ENCODE measurements around the gene FOLR1.

FOLR1 gene

DNA sequence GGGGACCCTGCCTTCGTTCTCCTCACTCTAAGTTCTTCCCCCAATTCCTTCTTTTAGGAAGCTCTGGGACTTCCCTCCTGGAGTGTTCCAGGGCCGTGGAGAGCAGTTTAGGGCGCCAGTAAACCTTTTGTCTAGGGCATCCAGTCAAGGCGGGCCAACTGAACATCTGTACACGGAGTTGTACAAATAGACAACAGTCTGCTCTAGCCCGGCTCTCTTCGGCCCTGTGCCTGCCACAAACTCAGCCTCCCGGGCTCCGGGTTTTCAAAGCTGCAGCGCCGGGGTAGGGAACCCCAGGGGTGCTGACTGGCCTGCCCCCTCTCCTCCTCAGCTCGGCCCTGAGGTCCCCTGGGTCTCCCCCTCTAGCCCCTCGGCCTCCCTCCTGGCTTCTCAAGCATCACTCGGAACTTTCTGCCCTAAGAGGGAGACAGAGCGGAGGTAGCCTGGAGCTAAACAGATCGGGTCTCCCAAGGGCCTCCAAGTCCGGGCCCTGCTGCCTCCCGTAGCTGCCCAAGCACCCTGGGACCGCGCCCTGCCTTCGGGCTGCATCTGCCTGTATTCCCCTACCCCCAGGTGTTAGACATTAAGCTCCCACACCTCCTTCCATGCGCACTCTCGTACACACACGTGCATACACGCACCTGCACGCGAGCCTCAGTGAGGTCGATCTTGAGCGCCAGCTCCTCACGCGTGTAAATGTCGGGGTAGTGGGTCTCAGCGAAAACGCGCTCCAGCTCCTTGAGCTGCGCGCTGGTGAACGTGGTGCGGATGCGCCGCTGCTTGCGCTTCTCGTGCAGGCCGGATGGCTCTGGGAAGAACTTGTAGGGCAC, 48.7 kb downstream of the FOLR1 start:
- peak overlapping the region; percentile 40 to 48 for H3K4me3 ChIP-seq (ENCODE audit: low read depth in 1 of 2, low read length in 2 of 2)
- H3K36me3 ChIP-seq (ENCODE audit: control insufficient read depth in 1 of 2, insufficient read depth in 2 of 2, low read length in 2 of 2): peaks cover 5 to 20% of the 10 kb centered on the region in 2 donors
- H3K9ac ChIP-seq (ENCODE audit: low read depth in 1 of 2, low read length in 2 of 2): peak overlapping the region in 1 of 2 donors; percentile 38
- H3K4me1 ChIP-seq (ENCODE audit: control insufficient read depth in 1 of 2, insufficient read depth in 2 of 2, low read length in 2 of 2): peaks cover 23 to 28% of the 10 kb centered on the region in 2 donors
- H3K27me3 ChIP-seq (ENCODE audit: control insufficient read depth in 1 of 2, insufficient read depth in 2 of 2, low read length in 2 of 2): peaks cover 36 to 53% of the 10 kb centered on the region in 2 donors
- no peak overlapping the region for H3K27ac ChIP-seq (ENCODE audit: low read depth, low read length)
- no peaks in the 10 kb centered on the region for H3K9me3 ChIP-seq (ENCODE audit: control insufficient read depth in 1 of 2, low read length in 2 of 2)

DNA sequence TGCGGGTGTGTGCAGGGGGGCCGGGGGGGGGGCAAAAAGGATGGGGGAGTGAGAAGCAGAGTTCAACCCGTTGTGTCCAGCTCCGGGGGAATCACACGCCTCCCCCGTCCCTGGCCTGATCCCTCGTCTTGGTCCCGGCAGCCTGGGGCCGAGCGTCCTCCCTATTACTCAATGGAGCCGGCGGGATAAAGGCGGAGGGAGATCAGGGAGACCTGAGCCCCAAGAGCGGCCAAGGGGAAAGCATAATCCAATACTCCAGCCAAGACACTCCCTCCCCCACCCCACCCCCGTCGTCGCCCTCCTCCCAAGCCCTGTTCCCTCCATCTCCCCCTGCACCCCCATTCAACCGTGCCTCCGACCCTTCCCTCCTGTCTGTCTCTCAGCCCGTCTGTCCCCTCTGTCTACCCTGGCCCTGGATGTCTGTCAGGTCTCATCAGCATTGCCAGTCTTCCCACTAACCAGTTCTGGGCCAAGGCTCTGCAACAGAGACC, 49.4 kb downstream of the FOLR1 start:
- no peak overlapping the region for H3K9ac ChIP-seq (ENCODE audit: low read depth in 1 of 2, low read length in 2 of 2)
- H3K27me3 ChIP-seq (ENCODE audit: control insufficient read depth in 1 of 2, insufficient read depth in 2 of 2, low read length in 2 of 2): peaks cover 37 to 59% of the 10 kb centered on the region in 2 donors
- H3K9me3 ChIP-seq (ENCODE audit: control insufficient read depth in 1 of 2, low read length in 2 of 2): no peaks in the 10 kb centered on the region
- H3K4me3 ChIP-seq (ENCODE audit: low read depth in 1 of 2, low read length in 2 of 2): no peak overlapping the region
- peaks cover 23 to 28% of the 10 kb centered on the region in 2 donors for H3K4me1 ChIP-seq (ENCODE audit: control insufficient read depth in 1 of 2, insufficient read depth in 2 of 2, low read length in 2 of 2)
- H3K27ac ChIP-seq (ENCODE audit: low read depth, low read length): no peak overlapping the region
- peaks cover 4 to 15% of the 10 kb centered on the region in 2 donors for H3K36me3 ChIP-seq (ENCODE audit: control insufficient read depth in 1 of 2, insufficient read depth in 2 of 2, low read length in 2 of 2)

DNA sequence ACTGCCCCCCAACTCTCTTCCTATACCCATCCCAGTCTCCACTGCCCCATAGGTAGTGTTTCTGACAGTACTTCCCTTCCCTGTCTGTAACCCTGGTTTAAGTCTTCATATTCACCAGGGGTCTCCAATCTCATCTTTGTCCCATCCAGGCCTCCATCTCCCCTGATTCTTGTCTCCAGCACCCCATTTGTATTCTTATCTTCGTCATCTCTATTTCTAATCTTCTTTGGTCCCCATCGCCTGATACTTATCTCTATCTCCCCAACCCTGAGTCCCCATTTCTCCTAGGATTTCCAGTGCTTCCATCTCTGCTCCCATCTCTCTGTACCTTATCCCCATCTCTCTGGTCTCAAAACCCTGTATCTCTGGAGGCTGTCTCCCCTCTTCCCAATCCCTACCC, 50.2 kb downstream of the FOLR1 start:
- H3K4me3 ChIP-seq (ENCODE audit: low read depth in 1 of 2, low read length in 2 of 2): no peak overlapping the region
- H3K9ac ChIP-seq (ENCODE audit: low read depth in 1 of 2, low read length in 2 of 2): no peak overlapping the region
- peaks cover 4 to 7% of the 10 kb centered on the region in 2 donors for H3K36me3 ChIP-seq (ENCODE audit: control insufficient read depth in 1 of 2, insufficient read depth in 2 of 2, low read length in 2 of 2)
- no peak overlapping the region for H3K27ac ChIP-seq (ENCODE audit: low read depth, low read length)
- H3K27me3 ChIP-seq (ENCODE audit: control insufficient read depth in 1 of 2, insufficient read depth in 2 of 2, low read length in 2 of 2): peaks cover 44 to 67% of the 10 kb centered on the region in 2 donors
- H3K9me3 ChIP-seq (ENCODE audit: control insufficient read depth in 1 of 2, low read length in 2 of 2): no peaks in the 10 kb centered on the region
- H3K4me1 ChIP-seq (ENCODE audit: control insufficient read depth in 1 of 2, insufficient read depth in 2 of 2, low read length in 2 of 2): peaks cover 23 to 28% of the 10 kb centered on the region in 2 donors

- H3K27ac ChIP-seq (ENCODE audit: low read depth, low read length): no peak overlapping the region
- H3K4me1 ChIP-seq (ENCODE audit: control insufficient read depth in 1 of 2, insufficient read depth in 2 of 2, low read length in 2 of 2): peaks cover 14 to 20% of the 10 kb centered on the region in 2 donors
- no peak overlapping the region for H3K4me3 ChIP-seq (ENCODE audit: low read depth in 1 of 2, low read length in 2 of 2)
- H3K36me3 ChIP-seq (ENCODE audit: control insufficient read depth in 1 of 2, insufficient read depth in 2 of 2, low read length in 2 of 2): peaks cover 0 to under 1% of the 10 kb centered on the region in 2 donors
- H3K9ac ChIP-seq (ENCODE audit: low read depth in 1 of 2, low read length in 2 of 2): no peak overlapping the region
- H3K9me3 ChIP-seq (ENCODE audit: control insufficient read depth in 1 of 2, low read length in 2 of 2): no peaks in the 10 kb centered on the region
- peaks cover 52 to 76% of the 10 kb centered on the region in 2 donors for H3K27me3 ChIP-seq (ENCODE audit: control insufficient read depth in 1 of 2, insufficient read depth in 2 of 2, low read length in 2 of 2)
These were observed 51.5 kb downstream of the FOLR1 start for GRCh38 chr11:72243173-72244059.

DNA sequence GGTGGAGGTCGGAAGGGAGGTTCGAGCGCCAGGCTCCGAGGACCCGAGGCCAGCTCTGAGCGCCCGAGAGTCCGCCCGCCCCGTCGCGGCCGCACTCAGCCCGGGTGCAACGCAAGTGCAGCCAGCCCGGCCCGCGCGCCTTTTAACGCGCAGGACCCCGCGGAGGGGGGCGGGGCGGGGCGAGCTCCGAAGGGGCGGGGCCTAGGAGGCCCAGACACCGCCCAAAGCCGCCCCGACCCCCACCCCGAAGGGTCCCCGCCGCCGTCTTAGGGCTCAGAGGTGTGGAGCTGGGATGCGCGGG, 52.1 kb downstream of the FOLR1 start, which contains the start of gene PHOX2A:
TSS of gene PHOX2A (minus strand) at position 117 of the 301 bp plus-strand sequence. CDS start 172 bp downstream, outside the sequence.
- no peaks in the 10 kb centered on the region for H3K9me3 ChIP-seq (ENCODE audit: control insufficient read depth in 1 of 2, low read length in 2 of 2)
- H3K36me3 ChIP-seq (ENCODE audit: control insufficient read depth in 1 of 2, insufficient read depth in 2 of 2, low read length in 2 of 2): no peaks in the 10 kb centered on the region
- H3K4me1 ChIP-seq (ENCODE audit: control insufficient read depth in 1 of 2, insufficient read depth in 2 of 2, low read length in 2 of 2): peaks cover 10 to 17% of the 10 kb centered on the region in 2 donors
- no peak within 1 kb of the TSS for H3K9ac ChIP-seq (ENCODE audit: low read depth in 1 of 2, low read length in 2 of 2)
- H3K27me3 ChIP-seq (ENCODE audit: control insufficient read depth in 1 of 2, insufficient read depth in 2 of 2, low read length in 2 of 2): peaks cover 57 to 81% of the 10 kb centered on the region in 2 donors
- H3K4me3 ChIP-seq (ENCODE audit: low read depth in 1 of 2, low read length in 2 of 2): no peak within 1 kb of the TSS
- no peak within 1 kb of the TSS for H3K27ac ChIP-seq (ENCODE audit: low read depth, low read length)

GRCh38 chr11:72244361-72245262, 52.7 kb downstream of the FOLR1 start:
- Histone ChIP-seq H3K9me3 (ENCODE audit: control insufficient read depth in 1 of 2, low read length in 2 of 2) (no peaks in the 10 kb centered on the region), H3K4me3 (ENCODE audit: low read depth in 1 of 2, low read length in 2 of 2) (no peak overlapping the region), H3K4me1 (ENCODE audit: control insufficient read depth in 1 of 2, insufficient read depth in 2 of 2, low read length in 2 of 2) (peaks cover 4 to 11% of the 10 kb centered on the region in 2 donors), H3K27ac (ENCODE audit: low read depth, low read length) (no peak overlapping the region), H3K27me3 (ENCODE audit: control insufficient read depth in 1 of 2, insufficient read depth in 2 of 2, low read length in 2 of 2) (peaks cover 54 to 75% of the 10 kb centered on the region in 2 donors), H3K36me3 (ENCODE audit: control insufficient read depth in 1 of 2, insufficient read depth in 2 of 2, low read length in 2 of 2) (no peaks in the 10 kb centered on the region), H3K9ac (ENCODE audit: low read depth in 1 of 2, low read length in 2 of 2) (no peak overlapping the region)

GRCh38 chr11:72245263-72245816, 53.4 kb downstream of the FOLR1 start:
- no peaks in the 10 kb centered on the region for H3K9me3 ChIP-seq (ENCODE audit: control insufficient read depth in 1 of 2, low read length in 2 of 2)
- peaks cover 4 to 7% of the 10 kb centered on the region in 2 donors for H3K4me1 ChIP-seq (ENCODE audit: control insufficient read depth in 1 of 2, insufficient read depth in 2 of 2, low read length in 2 of 2)
- peaks cover 53 to 73% of the 10 kb centered on the region in 2 donors for H3K27me3 ChIP-seq (ENCODE audit: control insufficient read depth in 1 of 2, insufficient read depth in 2 of 2, low read length in 2 of 2)
- no peak overlapping the region for H3K9ac ChIP-seq (ENCODE audit: low read depth in 1 of 2, low read length in 2 of 2)
- H3K4me3 ChIP-seq (ENCODE audit: low read depth in 1 of 2, low read length in 2 of 2): no peak overlapping the region
- no peak overlapping the region for H3K27ac ChIP-seq (ENCODE audit: low read depth, low read length)
- H3K36me3 ChIP-seq (ENCODE audit: control insufficient read depth in 1 of 2, insufficient read depth in 2 of 2, low read length in 2 of 2): no peaks in the 10 kb centered on the region
